Neural cell (in vitro differentiated cells): Measurements from ENCODE around the gene SMARCC1. TPM values are rescaled to one million over a fixed set of nuclear protein-coding genes. Genes with fewer than 3 reads are reported as not detected.
"Not testable (repeated sequence)": the region's sequence is repeated elsewhere in the genome, so short reads cannot be mapped to it uniquely, and the experiment has no call there.

Experiments
- H2AFZ ChIP-seq: fragments of 200-600, 300-800 bp; sonication (generic), shearing (Covaris generic); 2 replicates; pipeline ENCODE4 v1.6.0; 2014; ENCODE audit warnings: low read depth, mild to moderate bottlenecking, antibody characterized with exemption, low read length, moderate library complexity
- H3F3A ChIP-seq: fragments of 200-600 bp; shearing (Covaris generic); 2 replicates; pipeline ENCODE4 v1.6.1; 2016; ENCODE audit warnings: mild to moderate bottlenecking, moderate library complexity, mixed read lengths, antibody characterized with exemption, low read length; ENCODE audit not compliant: insufficient read depth, poor library complexity, severe bottlenecking
- H3K27ac ChIP-seq: fragments of 200-600, 300-800 bp; sonication (generic), shearing (Covaris generic); 2 replicates; pipeline ENCODE4 v1.5.1; 2014; ENCODE audit warnings: mild to moderate bottlenecking, low read length, moderate library complexity
- H3K27me3 ChIP-seq: fragments of 300-800, 200-600 bp; sonication (generic), shearing (Covaris generic); 2 replicates; pipeline ENCODE4 v1.6.0; 2014; ENCODE audit warnings: mild to moderate bottlenecking, low read depth, low read length, moderate library complexity; ENCODE audit not compliant: insufficient read depth
- H3K36me3 ChIP-seq: fragments of 300-800, 200-600 bp; sonication (generic), shearing (Covaris generic); 2 replicates; pipeline ENCODE4 v1.5.1; 2014; ENCODE audit warnings: mild to moderate bottlenecking, antibody characterized with exemption, low read length, moderate library complexity; ENCODE audit not compliant: insufficient read depth
- H3K4me2 ChIP-seq: fragments of 300-800, 200-600 bp; sonication (generic), shearing (Covaris generic); 2 replicates; pipeline ENCODE4 v1.6.0; 2014; ENCODE audit warnings: mild to moderate bottlenecking, low read length
- H3K4me3 ChIP-seq: fragments of 300-800, 200-600 bp; sonication (generic), shearing (Covaris generic); 2 replicates; pipeline ENCODE4 v1.5.1; 2014; ENCODE audit warnings: mild to moderate bottlenecking, low read length, moderate library complexity
- H3K79me2 ChIP-seq: fragments of 200-600 bp; shearing (Covaris generic); replicated peaks from 2 replicates; pipeline ENCODE4 v1.6.0; 2014; ENCODE audit warnings: mild to moderate bottlenecking, low read length, moderate library complexity; ENCODE audit not compliant: insufficient read depth
- H3K9ac ChIP-seq: fragments of 300-800, 200-600 bp; sonication (generic), shearing (Covaris generic); 2 replicates; pipeline ENCODE4 v1.6.1; 2016; ENCODE audit warnings: mild to moderate bottlenecking, low read length, mixed read lengths
- H3K9me2 ChIP-seq: fragments of 200-600 bp; shearing (Covaris generic); 2 replicates; pipeline ENCODE4 v1.6.1; 2016; ENCODE audit warnings: mild to moderate bottlenecking, low read length, mixed read lengths; ENCODE audit not compliant: insufficient read depth
- H3K9me3 ChIP-seq: fragments of 200-600, 300-800 bp; sonication (generic), shearing (Covaris generic); 2 replicates; pipeline ENCODE4 v1.6.1; 2016; ENCODE audit warnings: mild to moderate bottlenecking, mixed run types, low read length, moderate library complexity, mixed read lengths
- H4K20me1 ChIP-seq: fragments of 200-600 bp; shearing (Covaris generic); 2 replicates; pipeline ENCODE4 v1.6.1; 2016; ENCODE audit warnings: mild to moderate bottlenecking, mixed run types; ENCODE audit not compliant: insufficient read depth
- CTCF ChIP-seq: fragments of 450-650 bp; IDR thresholded peaks from 2 replicates; pipeline ENCODE4 v1.5.1; 2014; ENCODE audit warnings: antibody characterized with exemption, mild to moderate bottlenecking, moderate library complexity; ENCODE audit not compliant: poor library complexity, severe bottlenecking
- EP300 ChIP-seq: fragments of 450-650 bp; conservative IDR thresholded peaks from 2 replicates; pipeline ENCODE4 v1.6.1; 2014; ENCODE audit warnings: antibody characterized with exemption, mild to moderate bottlenecking, moderate library complexity; ENCODE audit not compliant: poor library complexity, severe bottlenecking
- EZH2 ChIP-seq: fragments of 200-600, 300-800 bp; shearing (Covaris generic), sonication (generic); IDR thresholded peaks from 2 replicates; pipeline ENCODE4 v1.6.1; 2014; ENCODE audit warnings: antibody characterized with exemption, low read length, borderline replicate concordance, mild to moderate bottlenecking; ENCODE audit not compliant: insufficient read depth, poor library complexity, severe bottlenecking
- MXI1 ChIP-seq: fragments of 450-650 bp; conservative IDR thresholded peaks from 2 replicates; pipeline ENCODE4 v1.6.1; 2014; ENCODE audit warnings: antibody characterized with exemption, mild to moderate bottlenecking; ENCODE audit not compliant: poor library complexity, severe bottlenecking
- POLR2AphosphoS5 ChIP-seq: IDR thresholded peaks from 2 replicates; pipeline ENCODE4 v1.6.1; 2012
- RAD21 ChIP-seq: fragments of 450-650 bp; conservative IDR thresholded peaks from 2 replicates; pipeline ENCODE4 v1.6.1; 2014; ENCODE audit warnings: antibody characterized with exemption, mild to moderate bottlenecking, moderate library complexity
- SMC3 ChIP-seq: fragments of 450-650 bp; conservative IDR thresholded peaks from 2 replicates; pipeline ENCODE4 v1.6.1; 2014; ENCODE audit warnings: antibody characterized with exemption, mild to moderate bottlenecking, moderate library complexity; ENCODE audit not compliant: poor library complexity
- TAF1 ChIP-seq: IDR thresholded peaks from 2 replicates; pipeline ENCODE4 v1.6.1; 2012; ENCODE audit warnings: low read depth
- polyA minus RNA-seq: library from RNA; depleted of rRNA, polyadenylated mRNA; stranded (reverse); fragments of >200 nt; gene quantifications from 2 replicates; pipeline ENCODE4 v1.2.3, GENCODE V29; 2014
- polyA plus RNA-seq: library from polyadenylated mRNA; depleted of rRNA; stranded (reverse); fragments of >200 nt; gene quantifications from 2 replicates; pipeline ENCODE4 v1.2.3, GENCODE V29; 2014
- TF ChIP-seq, protein P1 (sequence below): IDR thresholded peaks from 2 replicates; pipeline ENCODE4 v1.6.1; 2012; ENCODE audit warnings: borderline replicate concordance

Gene SMARCC1
- polyA plus RNA-seq (29.4 and 31.9 TPM in 2 replicates), polyA minus RNA-seq (127 TPM in 2 replicates)

DNA sequence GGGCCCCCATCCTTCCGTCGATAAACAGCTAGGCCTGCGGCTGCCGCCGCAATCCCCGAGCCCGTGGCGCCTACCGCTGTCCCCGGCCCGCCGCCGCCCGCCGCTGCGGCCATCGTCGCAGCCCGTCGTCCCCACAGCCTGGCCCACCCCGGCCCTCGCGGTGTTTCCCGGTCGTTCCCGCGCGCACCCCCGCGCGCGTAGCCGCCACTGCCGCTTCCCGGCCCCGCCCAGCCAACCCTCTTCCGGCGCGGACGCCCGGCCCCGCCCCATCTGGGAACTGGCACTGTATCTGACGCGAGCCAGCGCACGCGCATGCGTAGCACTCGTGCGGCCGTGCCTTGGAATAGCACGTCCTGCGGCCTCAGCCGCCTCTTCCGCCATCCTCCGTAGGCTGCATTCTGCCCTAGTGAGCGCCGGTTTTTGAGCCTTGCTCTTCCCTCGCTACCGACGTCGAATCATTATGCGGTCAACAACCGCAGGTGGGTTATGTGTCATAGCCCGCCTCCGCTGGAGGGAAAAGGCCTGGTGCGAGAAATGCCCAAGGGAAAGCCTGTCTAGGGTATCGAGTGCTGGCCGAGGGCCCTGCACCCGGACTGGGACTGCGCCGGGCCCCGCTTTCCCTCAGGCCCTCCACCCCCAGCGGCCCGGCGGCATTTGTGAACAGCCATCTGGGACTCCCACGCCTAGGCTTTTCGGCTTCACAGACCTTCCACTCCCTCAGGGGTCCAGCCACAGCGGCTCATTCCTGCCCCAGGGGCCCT is at the start of gene SMARCC1:
Gene SMARCC1, minus strand, starts transcription at position 209 of the 761 bp plus-strand sequence. Its CDS starts 96 bp downstream, at position 113.
- Histone ChIP-seq H4K20me1 (peaks cover 4% of the 10 kb centered on the region), H2AFZ (peak within 1 kb of the TSS; percentile 85), H3K9me2 (no peaks in the 10 kb centered on the region), H3K9me3 (no peaks in the 10 kb centered on the region), H3F3A (peaks cover 10% of the 10 kb centered on the region), H3K27ac (peak within 1 kb of the TSS; percentile 94), H3K79me2 (peaks cover 41% of the 10 kb centered on the region), H3K27me3 (no peaks in the 10 kb centered on the region), H3K9ac (peak within 1 kb of the TSS; percentile 93), H3K36me3 (no peaks in the 10 kb centered on the region), H3K4me3 (peak within 1 kb of the TSS; percentile 77), H3K4me2 (peak within 1 kb of the TSS; percentile 92)
- peak; percentile 46 for TF ChIP-seq CTCF
- no peak for TF ChIP-seq EZH2
- peak; percentile 98 for TF ChIP-seq POLR2AphosphoS5
- TF ChIP-seq MXI1 = peak; percentile 78
- TF ChIP-seq, protein P1, sequence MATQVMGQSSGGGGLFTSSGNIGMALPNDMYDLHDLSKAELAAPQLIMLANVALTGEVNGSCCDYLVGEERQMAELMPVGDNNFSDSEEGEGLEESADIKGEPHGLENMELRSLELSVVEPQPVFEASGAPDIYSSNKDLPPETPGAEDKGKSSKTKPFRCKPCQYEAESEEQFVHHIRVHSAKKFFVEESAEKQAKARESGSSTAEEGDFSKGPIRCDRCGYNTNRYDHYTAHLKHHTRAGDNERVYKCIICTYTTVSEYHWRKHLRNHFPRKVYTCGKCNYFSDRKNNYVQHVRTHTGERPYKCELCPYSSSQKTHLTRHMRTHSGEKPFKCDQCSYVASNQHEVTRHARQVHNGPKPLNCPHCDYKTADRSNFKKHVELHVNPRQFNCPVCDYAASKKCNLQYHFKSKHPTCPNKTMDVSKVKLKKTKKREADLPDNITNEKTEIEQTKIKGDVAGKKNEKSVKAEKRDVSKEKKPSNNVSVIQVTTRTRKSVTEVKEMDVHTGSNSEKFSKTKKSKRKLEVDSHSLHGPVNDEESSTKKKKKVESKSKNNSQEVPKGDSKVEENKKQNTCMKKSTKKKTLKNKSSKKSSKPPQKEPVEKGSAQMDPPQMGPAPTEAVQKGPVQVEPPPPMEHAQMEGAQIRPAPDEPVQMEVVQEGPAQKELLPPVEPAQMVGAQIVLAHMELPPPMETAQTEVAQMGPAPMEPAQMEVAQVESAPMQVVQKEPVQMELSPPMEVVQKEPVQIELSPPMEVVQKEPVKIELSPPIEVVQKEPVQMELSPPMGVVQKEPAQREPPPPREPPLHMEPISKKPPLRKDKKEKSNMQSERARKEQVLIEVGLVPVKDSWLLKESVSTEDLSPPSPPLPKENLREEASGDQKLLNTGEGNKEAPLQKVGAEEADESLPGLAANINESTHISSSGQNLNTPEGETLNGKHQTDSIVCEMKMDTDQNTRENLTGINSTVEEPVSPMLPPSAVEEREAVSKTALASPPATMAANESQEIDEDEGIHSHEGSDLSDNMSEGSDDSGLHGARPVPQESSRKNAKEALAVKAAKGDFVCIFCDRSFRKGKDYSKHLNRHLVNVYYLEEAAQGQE = peak; percentile 88
- no peak for TF ChIP-seq RAD21
- no peak for TF ChIP-seq SMC3
- TF ChIP-seq EP300 = peak; percentile 13
- peak; percentile 80 for TF ChIP-seq TAF1

- H3K4me2 ChIP-seq, H3K9me2 ChIP-seq, H4K20me1 ChIP-seq, H3K9ac ChIP-seq, H2AFZ ChIP-seq, H3K27ac ChIP-seq, H3K27me3 ChIP-seq, H3F3A ChIP-seq, H3K9me3 ChIP-seq, H3K4me3 ChIP-seq: not testable (repeated sequence)
- Histone ChIP-seq H3K79me2 (peaks cover 21% of the 10 kb centered on the region), H3K36me3 (peaks cover 13% of the 10 kb centered on the region)
Measured at GRCh38 chr3:47829482-47829881, 47.8 kb upstream of the SMARCC1 start.
